ENCODE measurements around the gene ATP10A.

- TF ChIP-seq CTCF (IDR thresholded peaks at IDR 0.05) (no peak), POLR2A (IDR thresholded peaks at IDR 0.05) (no peak)
These were observed 79.3 kb downstream of the ATP10A start for GRCh38 chr15:25783607-25784540.
